Umbilical cord (tissue), 2 donors: ENCODE measurements around the gene PACSIN1. TPM values are rescaled to one million over a fixed set of nuclear protein-coding genes. Genes with fewer than 3 reads are reported as not detected.

ENCODE experiments used
- DNase-seq: peaks from one replicate; pipeline ENCODE4 v3.0.0-alpha.2; 2015; ENCODE audit warnings: low spot score
- total RNA-seq: library from RNA; depleted of rRNA; stranded (reverse); fragments of >200 nt; gene quantifications from one replicate; pipeline ENCODE4 v1.2.3, GENCODE V29; 2014; ENCODE audit warnings: low replicate concordance; ENCODE audit not compliant: insufficient read depth

PACSIN1 gene
- total RNA-seq, 1 donor from 2014 or later: 0.72 TPM

- DNase-seq: no peak
These were observed 112.8 kb downstream of the PACSIN1 start for GRCh38 chr6:34578445-34579262.

DNA sequence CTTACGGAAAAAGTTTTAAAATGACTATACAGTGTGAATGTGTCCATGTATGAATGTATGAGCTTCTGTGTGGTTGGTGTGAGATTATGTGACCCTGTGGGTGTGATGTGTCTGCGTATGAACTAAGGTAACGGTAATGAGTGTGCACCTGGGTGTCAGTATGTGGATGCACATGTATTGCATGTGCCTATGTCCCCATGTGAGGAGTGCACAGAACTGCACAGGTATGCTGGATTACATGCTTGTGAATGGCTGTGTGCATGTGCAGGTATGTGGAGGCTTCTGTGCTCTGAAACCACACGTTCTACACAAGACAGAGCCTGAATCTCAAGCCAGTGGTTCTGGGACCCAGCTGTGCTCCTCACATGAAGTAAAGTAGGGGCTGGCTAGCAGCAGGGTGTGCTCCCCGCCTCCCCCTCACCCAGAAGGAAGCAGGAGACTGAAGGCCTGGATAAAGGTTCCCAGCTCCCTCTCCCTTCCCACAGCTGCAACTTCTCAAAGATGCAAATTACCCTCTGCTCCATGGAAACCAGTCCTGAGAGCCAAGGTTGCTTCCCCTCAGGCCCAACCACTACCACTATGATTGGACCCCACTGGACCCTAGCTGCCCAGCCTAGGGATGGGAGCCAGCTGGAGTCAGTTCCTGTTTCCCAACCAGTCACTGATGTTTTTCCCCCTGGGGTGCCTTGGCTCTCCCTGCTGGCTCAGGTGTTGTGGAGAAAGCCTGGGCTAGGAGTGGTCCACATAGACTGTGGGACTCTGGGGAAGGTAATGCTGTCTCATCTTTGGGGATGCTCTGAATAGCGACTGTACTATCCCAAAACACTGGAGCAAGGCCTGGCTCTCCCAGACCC is 115.1 kb downstream of the PACSIN1 start:
- peak; percentile 8 for DNase-seq

- DNase-seq: no peak
These were observed 115.7 kb downstream of the PACSIN1 start for GRCh38 chr6:34581561-34581920.

DNA sequence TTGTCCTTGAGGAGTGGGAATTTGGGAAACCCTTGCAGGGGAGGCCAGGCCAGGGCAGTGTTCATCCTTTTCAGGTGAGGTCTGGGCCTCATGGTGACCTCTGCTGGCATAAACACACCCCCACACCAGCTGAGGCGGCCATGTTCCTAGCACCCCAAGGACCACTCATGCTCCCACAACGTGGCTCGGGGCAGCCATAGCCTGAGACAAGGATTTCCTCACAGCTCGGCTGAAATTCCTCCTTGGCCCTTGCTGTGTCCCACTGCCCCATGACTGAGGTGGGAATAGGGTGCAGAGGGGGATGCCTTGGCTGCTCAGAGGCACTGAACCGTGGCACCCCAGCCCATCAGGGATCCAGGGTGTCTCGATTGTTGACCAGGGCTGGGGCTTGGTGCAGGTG is 117.6 kb downstream of the PACSIN1 start:
- no peak for DNase-seq

DNA sequence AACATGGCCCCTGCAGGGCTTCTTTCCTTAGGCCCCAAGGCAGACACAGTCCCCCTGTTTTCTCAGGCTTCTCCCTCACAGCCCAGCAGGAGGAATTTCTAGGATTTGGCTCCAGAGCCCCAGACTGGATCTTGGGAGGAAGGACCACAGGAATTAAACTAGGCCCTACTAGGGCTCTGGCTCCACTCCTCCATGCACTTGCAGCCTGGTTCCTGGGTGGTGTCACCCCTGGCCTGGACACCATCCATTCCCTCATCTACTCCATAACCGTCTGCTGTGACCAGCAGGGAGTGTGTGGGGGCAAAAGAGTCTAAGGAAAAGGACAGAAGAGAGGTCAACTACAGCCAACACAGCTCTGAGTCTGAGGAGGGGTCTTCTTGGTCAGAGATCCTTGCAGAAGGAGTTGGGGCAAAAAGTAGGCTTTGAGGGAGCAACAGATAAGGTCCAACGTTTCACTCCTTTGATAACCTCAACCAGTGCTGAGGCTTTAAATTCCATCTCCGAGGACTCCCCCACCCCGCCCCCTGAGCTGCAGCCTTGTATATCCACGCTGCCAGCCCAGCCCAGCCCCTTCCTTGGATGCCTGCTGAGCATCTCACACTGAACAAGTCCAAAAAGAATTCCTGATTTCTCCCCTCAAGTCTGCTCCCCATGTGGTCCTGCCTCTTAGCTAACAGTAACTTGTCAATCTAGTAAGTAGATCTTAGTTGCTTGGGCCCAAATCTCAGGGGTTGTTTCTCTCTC is 118.2 kb downstream of the PACSIN1 start:
- no peak for DNase-seq

- no peak for DNase-seq
These were observed 118.8 kb downstream of the PACSIN1 start for GRCh38 chr6:34584694-34585093.

Other genes starting within 250 kb of the PACSIN1 start
- gene HMGA1, start 229.2 kb upstream of the PACSIN1 start, total RNA-seq: 3.1 TPM
- gene SMIM29, start 217.1 kb upstream of the PACSIN1 start, total RNA-seq: 10.1 TPM
- 20.7 TPM for gene NUDT3, start 73.4 kb upstream of the PACSIN1 start, total RNA-seq
- gene RPS10, start 40.0 kb upstream of the PACSIN1 start, total RNA-seq: 2,327 TPM
- 0.96 TPM for gene SPDEF, start 90.3 kb downstream of the PACSIN1 start, total RNA-seq
- gene ILRUN, start 230.7 kb downstream of the PACSIN1 start, total RNA-seq: 42.4 TPM